ENCODE results near the gene STX16. TPM values are rescaled to one million over a fixed set of nuclear protein-coding genes. Genes with fewer than 3 reads are reported as not detected.

STX16 gene
- total and polyA plus RNA-seq, 8 donors: 50.4 to 105 (median 95.0) TPM

DNA sequence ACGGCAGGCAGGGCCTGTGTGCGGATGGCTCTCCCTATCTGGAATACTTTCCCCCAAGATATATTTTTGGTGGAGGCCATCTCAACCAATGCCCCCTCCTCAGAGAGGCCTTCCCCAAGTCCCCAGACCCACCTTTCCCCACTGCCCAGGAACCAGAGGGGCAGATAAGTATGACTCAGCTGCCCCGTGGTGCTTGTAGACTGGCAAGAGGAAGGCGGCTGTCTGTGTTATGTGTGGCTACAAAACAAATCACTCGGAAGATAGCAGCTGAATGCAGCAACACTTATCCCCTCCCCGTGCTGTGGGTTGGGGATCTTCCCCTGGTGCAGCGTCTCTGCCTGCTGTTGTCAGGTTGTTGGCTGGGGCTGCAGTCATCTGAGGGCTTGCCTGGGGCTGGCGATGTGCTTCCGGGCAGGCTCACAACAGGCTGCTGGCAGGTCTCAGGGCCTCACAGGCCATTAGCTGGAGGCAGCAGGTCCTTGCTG is 48.6 kb downstream of the STX16 start:
- DNase-seq (peak in 2 of 4 donors; percentile 30 to 62), ATAC-seq (no peak)
- Histone ChIP-seq H3K9me3 (no peaks in the 10 kb centered on the region), H3K27ac (no peak overlapping the region), H3K36me3 (peaks cover 0 to 92% of the 10 kb centered on the region in 2 donors), H3K4me1 (peaks cover 0 to 1% of the 10 kb centered on the region in 2 donors), H3K4me3 (no peak overlapping the region), H3K27me3 (no peaks in the 10 kb centered on the region)
- TF ChIP-seq, protein P1, sequence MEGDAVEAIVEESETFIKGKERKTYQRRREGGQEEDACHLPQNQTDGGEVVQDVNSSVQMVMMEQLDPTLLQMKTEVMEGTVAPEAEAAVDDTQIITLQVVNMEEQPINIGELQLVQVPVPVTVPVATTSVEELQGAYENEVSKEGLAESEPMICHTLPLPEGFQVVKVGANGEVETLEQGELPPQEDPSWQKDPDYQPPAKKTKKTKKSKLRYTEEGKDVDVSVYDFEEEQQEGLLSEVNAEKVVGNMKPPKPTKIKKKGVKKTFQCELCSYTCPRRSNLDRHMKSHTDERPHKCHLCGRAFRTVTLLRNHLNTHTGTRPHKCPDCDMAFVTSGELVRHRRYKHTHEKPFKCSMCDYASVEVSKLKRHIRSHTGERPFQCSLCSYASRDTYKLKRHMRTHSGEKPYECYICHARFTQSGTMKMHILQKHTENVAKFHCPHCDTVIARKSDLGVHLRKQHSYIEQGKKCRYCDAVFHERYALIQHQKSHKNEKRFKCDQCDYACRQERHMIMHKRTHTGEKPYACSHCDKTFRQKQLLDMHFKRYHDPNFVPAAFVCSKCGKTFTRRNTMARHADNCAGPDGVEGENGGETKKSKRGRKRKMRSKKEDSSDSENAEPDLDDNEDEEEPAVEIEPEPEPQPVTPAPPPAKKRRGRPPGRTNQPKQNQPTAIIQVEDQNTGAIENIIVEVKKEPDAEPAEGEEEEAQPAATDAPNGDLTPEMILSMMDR (IDR thresholded peaks at IDR 0.05): no peak
- intact Hi-C loops (cut with DNase I): no loop called here

DNA sequence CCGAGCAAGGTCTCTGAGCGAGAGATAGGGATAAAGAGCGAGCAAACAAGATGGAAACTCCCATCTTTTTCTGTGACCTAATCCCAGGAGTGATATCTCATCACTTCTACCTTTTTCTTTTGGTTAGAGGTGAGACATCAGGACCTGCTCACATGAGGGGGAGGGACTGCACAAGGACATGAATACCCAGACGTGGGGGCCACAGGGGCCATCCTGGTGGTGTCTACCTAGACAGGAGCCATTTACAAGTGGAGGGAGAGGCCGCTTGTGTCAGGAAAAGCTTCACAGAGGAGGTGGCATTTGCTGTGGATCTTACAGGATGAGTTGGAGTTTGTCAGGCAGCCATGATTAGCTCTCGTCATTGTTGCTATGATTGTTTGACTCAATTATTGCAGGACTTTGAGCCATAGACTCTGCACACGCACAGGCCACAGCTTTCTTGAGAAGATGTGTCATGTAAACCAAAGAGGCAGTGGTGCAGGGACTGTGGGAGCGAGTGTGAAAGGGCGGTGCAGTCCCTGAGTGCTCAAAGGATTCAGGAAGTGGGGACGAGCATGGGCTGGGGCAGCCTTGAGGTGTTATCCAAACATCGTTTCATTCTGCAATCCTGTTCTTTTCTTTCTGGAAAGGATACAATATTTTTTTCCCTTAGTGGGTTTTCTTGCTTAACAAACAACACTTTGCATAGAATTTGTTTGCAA is 49.2 kb downstream of the STX16 start:
- TF ChIP-seq, protein P1 (IDR thresholded peaks at IDR 0.05): no peak
- DNase-seq (peak in 3 of 4 donors; percentile 11 to 44 (median 35)), ATAC-seq (no peak)
- H3K9me3 ChIP-seq: no peaks in the 10 kb centered on the region
- intact Hi-C loops (cut with DNase I): no loop called here
- H3K27ac ChIP-seq: no peak overlapping the region
- peaks cover 0 to 96% of the 10 kb centered on the region in 2 donors for H3K36me3 ChIP-seq
- H3K4me3 ChIP-seq: no peak overlapping the region
- H3K27me3 ChIP-seq: no peaks in the 10 kb centered on the region
- H3K4me1 ChIP-seq: no peaks in the 10 kb centered on the region

DNA sequence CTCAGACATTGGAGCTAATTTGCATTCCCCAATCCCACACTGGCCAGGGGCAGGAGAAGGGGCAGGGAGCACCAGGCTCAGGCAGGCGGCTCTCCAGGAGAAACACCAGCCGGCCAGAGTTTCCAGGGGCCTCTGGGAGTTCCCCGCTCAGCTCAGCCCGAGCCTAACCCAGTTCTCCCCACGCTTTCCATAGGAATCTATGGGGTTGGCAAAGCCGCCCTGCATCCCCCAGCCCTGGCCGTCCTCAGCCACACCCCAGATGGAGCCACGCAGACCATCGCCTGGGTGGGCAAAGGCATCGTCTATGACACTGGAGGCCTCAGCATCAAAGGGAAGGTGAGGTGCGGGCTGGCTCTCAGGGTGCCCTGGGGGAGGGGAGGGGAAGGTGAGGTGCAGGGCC is 49.7 kb downstream of the STX16 start:
- intact Hi-C loops (cut with DNase I): no loop called here
- no peak for ATAC-seq
- H3K36me3 ChIP-seq: peaks cover 0 to 95% of the 10 kb centered on the region in 2 donors
- H3K4me1 ChIP-seq: no peaks in the 10 kb centered on the region
- H3K4me3 ChIP-seq: no peak overlapping the region
- TF ChIP-seq, protein P1 (IDR thresholded peaks at IDR 0.05): no peak
- H3K9me3 ChIP-seq: no peaks in the 10 kb centered on the region
- H3K27me3 ChIP-seq: no peaks in the 10 kb centered on the region
- peak in 2 of 4 donors; percentile 22 to 65 for DNase-seq
- no peak overlapping the region for H3K27ac ChIP-seq

DNA sequence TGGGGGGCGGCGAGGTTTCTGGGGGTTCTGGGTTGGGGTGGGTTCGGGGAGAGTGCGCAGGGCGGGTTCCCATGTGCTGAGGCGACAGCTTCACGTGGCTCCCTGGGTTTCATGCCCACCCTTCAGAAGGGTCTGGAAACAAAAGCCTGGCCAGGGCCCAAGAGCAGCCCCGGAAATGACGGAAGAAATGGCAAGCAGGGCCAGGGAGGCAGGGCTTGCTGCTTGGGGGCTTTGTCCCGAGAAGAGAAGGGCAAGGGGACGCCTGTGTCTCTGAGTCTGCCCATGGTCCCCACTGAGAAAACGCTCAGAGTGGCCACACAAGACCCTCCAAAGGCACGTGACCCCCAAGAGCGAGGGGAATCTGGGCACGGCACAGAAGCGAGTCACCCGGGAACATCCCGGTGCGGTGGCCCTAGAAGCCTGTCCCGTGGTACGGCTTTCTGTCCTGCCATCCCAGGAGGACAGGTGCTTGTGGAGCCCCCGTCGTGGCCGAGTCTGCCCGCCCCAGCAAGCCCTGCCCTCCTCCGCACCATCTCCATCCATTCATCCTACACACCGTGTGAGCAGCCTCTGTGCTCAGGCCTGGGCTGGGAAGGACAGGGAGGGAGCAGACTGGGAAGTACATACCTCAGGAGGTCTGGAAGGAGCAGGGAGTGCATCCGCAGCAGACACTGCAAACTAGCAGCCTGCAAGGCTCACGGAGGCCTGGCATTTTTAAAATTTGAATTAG is 50.5 kb downstream of the STX16 start:
- Histone ChIP-seq H3K4me1 (no peaks in the 10 kb centered on the region), H3K9me3 (no peaks in the 10 kb centered on the region), H3K27me3 (no peaks in the 10 kb centered on the region), H3K36me3 (peaks cover 0 to 88% of the 10 kb centered on the region in 2 donors), H3K27ac (no peak overlapping the region), H3K4me3 (no peak overlapping the region)
- no peak for ATAC-seq
- TF ChIP-seq, protein P1 (IDR thresholded peaks at IDR 0.05): no peak
- peak in 2 of 4 donors; percentile 18 to 49 for DNase-seq
- intact Hi-C loops (cut with DNase I): no loop called here

DNA sequence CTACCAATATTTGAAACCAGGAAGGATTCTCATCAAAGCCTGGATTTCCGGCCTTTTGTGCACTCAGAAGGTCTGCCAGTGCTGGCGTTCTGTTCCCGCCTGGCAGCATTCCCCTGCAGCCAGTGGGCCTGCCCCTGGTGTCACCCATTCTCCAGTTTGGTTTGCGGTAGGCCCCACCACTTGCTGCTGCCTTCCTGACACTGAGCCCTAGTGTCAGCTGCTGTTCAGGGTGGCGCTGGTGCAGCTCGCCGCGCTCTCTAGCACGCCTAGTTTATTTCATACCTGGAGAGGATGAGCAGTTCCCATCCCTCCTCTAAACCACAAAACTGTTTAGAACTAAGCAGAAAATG is 51.1 kb downstream of the STX16 start:
- TF ChIP-seq, protein P1 (IDR thresholded peaks at IDR 0.05): no peak
- Histone ChIP-seq H3K36me3 (peaks cover 0 to 85% of the 10 kb centered on the region in 2 donors), H3K9me3 (no peaks in the 10 kb centered on the region), H3K4me3 (no peak overlapping the region), H3K27me3 (no peaks in the 10 kb centered on the region), H3K4me1 (no peaks in the 10 kb centered on the region), H3K27ac (no peak overlapping the region)
- DNase-seq (peak in 2 of 4 donors; percentile 23 to 43), ATAC-seq (no peak)
- intact Hi-C loops (cut with DNase I): no loop called here
